Embryonic facial prominence (tissue), 1 donor: ENCODE results near the gene GATA5.

Experiments
- DNase-seq: peaks from one replicate; pipeline ENCODE4 v3.0.0-alpha.2; 2016; ENCODE audit errors: extremely low spot score

Gene GATA5, protein sequence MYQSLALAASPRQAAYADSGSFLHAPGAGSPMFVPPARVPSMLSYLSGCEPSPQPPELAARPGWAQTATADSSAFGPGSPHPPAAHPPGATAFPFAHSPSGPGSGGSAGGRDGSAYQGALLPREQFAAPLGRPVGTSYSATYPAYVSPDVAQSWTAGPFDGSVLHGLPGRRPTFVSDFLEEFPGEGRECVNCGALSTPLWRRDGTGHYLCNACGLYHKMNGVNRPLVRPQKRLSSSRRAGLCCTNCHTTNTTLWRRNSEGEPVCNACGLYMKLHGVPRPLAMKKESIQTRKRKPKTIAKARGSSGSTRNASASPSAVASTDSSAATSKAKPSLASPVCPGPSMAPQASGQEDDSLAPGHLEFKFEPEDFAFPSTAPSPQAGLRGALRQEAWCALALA

GRCh38 chr20:62475772-62476055, at the start of gene GATA5:
Gene GATA5 (minus strand): TSS chr20:62475995. CDS start chr20:62475521, 474 bp downstream.
- DNase-seq = no peak

GRCh38 chr20:62525014-62525413, 49.2 kb upstream of the GATA5 start:
- DNase-seq = no peak

DNA sequence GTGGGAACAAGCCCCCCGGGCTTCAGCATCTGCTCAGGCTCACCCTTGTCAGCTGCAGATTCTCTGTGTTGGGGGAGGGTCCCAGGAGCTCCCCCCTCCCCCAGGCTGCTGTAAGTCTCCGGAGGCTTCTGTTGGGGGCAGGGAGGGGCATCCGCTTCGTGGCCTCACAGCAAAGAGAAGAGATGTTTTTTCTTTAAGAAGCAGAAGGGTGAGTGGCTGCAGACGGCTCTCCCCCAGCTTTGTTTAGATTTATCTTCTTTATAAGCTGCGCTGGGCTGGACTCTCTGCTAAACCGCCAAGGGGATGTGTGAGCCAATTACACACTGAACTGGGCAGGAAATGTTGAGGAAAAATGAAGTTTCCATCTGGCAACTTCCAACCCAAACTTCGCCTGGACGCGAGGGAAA, 48.7 kb upstream of the GATA5 start:
- no peak for DNase-seq

- DNase-seq = peak; percentile 22
Measured at GRCh38 chr20:62523473-62524203, 47.8 kb upstream of the GATA5 start.

DNA sequence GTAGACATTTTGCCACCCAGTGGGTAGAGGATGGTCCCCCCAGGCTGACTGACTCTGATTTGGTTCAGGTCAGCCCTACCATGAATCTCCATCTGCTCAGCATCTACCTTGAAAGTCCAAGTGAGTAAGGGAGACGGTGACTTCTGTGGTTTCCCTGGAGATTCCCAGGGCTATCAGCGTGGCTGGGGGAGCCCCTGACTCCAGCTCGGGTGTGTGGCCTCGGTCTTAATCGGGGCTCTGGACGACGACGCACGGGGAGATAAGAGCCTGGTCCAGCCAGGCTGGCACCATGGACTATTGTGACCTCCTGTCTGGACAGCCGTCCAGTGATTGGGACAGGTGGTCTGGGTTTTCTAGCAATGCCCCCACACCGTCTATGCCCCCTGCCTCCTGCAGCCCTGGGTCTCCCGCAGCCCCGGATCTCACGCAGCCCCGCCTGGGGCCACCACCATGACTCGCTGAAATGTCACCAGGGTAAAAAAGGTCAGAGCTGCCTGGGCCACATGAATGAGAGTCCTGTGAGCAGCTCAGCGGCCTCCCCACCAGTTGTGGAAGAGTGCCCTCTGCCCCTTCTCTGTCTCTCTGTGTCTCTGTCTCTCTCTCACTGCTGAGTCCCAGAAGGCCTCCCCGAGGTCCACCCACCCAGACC, 47.1 kb upstream of the GATA5 start:
- no peak for DNase-seq

DNA sequence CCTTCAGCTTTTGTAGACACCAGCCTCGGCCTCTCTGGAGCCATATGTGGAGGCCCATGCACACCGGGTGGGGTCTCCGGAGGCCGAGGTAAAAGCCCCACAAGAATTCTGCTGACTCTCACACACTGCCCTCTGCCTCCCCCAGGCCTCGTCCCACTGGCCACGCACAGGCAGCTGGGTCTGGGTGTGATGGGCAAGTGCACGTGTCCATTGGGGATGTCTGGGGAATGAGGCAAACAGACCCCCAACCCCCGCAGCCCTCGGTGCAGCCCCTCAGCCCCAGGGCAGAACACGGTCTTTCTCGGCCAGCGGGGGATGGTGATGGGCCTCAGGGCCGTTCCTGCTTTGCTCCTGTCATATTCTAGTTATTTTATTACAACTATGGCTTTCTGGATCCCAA, 44.0 kb upstream of the GATA5 start:
- DNase-seq = no peak

- DNase-seq = no peak
Measured at GRCh38 chr20:62518911-62519310, 43.1 kb upstream of the GATA5 start.

GRCh38 chr20:62517901-62518610, 42.3 kb upstream of the GATA5 start:
- DNase-seq = no peak

DNA sequence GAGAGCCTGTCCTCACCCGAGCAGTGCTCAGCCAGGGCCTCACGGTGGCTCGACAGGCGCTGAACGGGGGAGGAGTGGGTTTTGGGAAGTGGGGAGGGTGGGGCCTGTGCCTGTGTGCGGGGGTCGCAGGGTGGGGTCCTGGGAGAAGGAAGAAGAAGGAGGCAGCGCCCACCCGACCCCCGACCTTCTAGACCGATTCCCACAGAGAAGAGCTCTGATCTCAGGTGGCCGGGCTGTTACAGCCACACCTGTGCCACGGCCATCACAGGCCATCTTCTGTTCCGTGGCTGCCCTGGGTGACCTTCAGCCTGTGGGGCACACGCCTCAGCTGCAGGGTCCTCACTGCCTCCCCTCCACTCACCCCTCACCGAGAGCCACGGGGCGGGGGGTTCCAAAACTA, 41.4 kb upstream of the GATA5 start:
- no peak for DNase-seq

DNA sequence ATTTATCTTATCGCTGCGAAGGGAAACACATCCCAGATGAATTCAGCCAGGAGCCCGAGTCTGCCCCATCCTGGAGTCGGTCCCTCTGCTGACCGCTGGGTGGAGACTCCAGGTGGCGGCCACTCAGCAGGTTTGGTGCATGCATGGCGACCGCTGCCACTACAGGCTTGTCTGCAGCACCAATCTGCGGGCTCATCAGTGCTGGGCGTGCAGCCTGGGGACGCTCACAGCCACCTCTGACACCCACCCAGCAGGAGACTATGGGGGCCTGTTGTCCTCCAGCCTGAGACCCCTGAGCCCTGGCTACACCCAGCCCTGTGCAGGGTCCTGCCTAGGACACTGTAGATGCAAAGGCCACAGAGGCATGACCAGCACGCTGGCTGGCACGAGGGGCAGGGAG, 40.5 kb upstream of the GATA5 start:
- DNase-seq = no peak

GRCh38 chr20:62515826-62516225, 40.0 kb upstream of the GATA5 start:
- DNase-seq = no peak

DNA sequence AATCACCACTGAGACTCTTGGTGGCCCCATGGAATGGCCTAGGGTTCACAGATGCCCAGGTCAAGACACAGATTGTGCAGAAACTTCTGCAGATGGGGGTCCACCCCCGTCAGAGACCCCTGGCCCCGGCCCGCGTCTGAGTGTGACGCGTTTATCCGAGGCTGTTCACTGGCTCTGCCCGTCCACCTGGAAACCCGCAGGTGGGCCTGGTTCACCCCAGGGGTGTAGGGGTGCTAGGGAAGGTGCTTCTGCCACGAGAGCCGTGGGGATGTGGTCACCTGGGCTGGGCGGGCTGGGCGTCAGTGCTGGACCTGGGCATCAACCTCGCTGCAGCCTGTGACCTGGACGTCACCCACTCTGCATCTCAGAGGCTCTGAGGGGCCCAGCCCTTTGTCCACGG, 39.5 kb upstream of the GATA5 start:
- DNase-seq = no peak

DNA sequence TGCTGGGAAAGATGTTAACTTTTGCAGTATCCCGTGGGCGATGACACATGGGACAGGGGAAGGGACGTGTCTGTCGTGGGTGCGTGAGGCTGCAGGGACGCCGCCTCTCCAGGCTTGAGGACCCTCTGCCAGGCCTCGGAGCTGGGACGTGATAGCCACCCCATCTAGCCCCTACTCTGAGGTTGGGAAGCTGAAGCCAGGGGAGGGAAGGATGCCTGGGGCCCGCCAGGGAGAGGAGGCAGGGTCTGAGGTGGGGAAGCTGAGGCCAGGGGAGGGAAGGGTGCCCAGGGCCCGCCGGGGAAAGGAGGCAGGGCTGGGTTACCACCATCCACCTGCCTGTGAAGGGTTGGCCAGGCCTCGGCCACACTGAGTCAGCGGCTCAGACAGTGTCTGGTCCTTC, 38.2 kb upstream of the GATA5 start:
- DNase-seq = no peak

DNA sequence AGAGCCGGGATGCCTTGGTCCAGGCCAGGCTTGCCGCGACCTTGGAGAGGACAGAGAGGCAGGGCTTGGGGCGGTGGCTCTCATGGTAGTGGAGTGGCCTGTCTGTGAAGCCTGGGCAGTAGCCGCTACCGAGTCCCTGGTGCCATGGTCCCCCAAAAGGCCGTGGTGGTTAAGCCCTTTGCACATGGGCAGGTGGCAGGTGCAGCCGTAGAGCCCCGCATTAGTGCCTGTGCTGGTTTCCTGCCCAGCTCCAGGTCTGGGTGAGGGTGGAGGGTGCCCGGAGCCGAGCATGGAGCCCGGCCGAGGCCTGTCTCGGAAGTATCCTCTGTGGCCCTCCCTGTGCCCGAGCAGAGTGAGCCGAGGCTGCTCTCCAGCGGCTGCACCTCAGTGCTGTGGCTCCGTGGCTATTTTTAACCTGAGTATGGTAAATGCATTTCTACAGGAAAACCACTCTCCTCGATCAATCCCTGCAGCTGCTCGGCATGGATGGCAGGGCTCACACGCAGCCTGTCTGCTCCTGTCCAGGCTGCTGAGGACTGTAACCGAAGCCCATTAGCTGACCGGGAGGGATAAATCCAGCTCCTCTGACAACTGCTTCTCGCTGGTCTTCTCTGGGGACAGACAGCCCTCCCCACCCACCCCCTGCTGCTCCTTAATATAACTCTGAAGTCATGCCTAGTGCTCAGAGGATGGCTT, 36.3 kb upstream of the GATA5 start:
- DNase-seq = no peak

DNA sequence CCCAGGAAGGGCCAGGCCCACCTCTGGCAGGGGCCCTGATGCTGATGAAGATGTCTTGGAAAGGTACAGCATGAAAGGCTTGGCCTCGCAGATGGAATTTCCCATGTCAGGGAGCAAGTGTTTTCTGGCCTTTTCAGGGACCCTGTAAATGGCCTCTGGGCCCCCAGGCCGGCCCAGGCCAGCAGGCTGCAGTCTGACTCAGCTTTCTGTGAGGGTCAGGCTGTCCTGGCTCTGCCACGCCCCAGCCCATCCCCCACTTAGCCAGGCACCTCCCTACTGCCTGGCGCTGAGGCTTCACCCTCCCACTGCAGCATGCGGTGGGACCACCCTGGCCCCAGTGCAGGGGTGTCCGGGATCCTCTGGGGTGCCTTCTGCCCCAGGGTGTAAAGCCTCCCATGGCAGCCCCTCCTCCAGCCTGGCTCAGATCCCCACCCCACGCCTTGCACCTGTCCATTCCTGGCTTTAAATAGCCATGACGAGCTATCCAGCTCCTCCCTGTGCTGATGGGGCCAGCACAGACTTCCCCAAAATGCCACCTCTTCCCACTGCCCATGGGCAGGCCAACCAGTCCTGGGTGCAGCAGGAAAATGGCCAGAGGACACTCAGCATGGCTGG, 35.6 kb upstream of the GATA5 start:
- no peak for DNase-seq

DNA sequence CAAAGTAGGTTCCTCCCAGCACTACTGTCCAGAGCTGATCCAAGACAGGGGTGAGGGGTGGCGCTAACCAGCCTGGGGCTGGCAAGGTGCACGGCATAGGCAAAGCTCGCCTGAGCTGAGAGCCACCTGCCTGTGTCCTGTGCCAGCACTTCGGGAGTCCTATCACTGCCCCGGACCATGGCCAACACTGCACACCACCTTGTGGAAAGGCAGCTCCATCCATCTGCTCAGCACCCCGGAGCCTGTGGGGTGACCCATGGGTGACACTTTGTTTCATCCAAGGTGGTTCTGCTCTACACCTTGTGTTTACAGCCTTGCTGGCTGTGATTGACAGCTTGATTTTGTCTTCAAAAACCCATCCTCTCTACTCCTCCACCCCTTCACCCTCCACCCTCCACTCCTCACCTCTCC, 32.9 kb upstream of the GATA5 start:
- DNase-seq = no peak

DNA sequence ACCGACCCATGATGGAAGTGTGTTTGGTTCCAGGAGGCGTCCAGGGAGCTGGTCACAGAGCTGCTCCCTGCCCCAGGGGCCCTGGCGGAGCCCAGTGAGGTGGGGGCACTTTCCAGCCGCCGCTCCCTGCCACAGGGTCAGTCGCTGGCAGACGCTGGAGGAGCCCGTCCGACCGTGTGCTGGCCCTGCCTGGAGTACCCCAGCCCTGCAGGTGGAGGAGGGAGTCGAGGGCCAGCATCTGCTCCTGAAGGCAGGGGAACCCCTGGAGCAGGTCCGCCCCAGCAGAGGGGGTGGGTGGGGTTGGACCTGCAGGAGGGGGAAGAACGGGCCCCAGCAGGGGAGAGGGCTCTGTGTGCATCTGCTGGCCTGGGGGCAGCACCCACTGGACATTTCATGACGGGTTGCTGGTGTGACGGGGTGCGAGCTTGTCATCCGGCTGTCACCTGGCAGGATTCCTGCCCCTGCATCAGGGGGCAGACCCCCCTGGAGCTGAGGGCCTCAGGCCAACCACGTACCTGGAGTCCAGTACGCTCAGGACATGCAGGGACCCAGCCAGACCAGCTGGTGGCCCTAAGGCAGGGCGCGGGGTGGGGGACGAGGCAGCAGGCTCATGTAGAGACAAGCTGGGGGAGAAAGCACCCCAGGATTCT, 32.3 kb upstream of the GATA5 start:
- DNase-seq = no peak

DNA sequence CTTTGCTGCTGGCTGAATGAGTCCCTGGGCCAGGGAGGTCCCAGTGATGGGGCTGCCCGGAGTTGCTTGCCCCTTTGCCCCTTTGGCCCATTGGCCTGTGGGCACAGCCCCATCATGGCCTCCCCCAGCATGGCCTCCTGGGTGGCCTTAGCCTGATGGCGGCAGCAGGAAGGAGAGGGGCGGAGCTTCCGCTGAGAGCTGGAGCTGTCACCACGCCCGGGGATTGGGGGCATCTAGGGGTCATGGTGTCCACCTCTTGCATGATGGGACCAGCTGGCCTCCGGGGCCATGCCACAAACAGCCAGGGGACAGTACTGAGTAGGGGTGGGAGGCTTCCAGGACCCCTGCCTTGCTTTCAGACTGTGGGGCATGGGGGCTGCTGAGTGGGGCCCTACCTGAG, 31.5 kb upstream of the GATA5 start:
- DNase-seq = no peak

DNA sequence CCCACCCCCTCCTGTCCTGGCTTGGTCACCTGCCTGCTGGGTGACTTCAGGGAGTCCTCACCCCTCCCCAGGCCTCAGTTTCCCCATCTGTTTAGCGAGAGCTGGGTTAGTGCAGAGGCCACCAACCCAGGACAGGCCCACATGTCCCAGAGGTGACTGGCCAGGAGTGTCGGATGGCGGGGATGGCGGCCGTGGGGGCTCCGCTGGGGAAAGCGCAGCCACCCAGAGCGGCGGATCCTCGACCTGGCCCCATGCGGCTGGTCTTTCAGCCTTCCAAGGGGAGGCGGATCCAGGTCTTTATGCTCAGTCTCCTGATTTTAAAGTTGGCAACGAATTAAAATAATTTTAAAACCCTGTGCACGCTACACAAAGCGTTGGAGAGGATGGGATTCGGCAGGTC, 31.0 kb upstream of the GATA5 start:
- DNase-seq = no peak

DNA sequence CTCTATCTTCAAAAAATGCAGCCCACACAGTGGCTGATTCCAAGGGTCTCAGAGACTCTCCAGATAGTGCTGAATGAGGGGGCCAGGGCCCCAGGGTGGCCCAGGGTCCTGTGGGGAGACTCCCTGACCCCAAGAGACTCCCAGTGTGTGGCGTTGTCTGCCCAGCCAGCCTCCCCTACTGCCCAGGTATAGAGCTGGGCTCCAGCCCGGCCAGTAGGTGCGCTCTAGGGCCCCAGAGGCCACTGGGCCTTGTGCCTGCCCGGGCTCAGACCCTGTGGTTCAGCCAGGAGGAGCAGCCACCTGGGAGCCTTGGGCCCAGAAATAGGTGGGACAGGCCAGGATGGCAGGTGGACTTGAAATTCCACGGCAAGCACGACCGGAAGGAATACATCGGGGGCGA, 30.3 kb upstream of the GATA5 start:
- no peak for DNase-seq
